HG03460 (cell line): Measurements from ENCODE around the gene ZNF507.

Experiments
- ATAC-seq: cut with Tn5 transposase; IDR thresholded peaks from one replicate; pipeline ENCODE4 v1.9.1; 2021; ENCODE audit not compliant: unreplicated experiment

ZNF507 gene

DNA sequence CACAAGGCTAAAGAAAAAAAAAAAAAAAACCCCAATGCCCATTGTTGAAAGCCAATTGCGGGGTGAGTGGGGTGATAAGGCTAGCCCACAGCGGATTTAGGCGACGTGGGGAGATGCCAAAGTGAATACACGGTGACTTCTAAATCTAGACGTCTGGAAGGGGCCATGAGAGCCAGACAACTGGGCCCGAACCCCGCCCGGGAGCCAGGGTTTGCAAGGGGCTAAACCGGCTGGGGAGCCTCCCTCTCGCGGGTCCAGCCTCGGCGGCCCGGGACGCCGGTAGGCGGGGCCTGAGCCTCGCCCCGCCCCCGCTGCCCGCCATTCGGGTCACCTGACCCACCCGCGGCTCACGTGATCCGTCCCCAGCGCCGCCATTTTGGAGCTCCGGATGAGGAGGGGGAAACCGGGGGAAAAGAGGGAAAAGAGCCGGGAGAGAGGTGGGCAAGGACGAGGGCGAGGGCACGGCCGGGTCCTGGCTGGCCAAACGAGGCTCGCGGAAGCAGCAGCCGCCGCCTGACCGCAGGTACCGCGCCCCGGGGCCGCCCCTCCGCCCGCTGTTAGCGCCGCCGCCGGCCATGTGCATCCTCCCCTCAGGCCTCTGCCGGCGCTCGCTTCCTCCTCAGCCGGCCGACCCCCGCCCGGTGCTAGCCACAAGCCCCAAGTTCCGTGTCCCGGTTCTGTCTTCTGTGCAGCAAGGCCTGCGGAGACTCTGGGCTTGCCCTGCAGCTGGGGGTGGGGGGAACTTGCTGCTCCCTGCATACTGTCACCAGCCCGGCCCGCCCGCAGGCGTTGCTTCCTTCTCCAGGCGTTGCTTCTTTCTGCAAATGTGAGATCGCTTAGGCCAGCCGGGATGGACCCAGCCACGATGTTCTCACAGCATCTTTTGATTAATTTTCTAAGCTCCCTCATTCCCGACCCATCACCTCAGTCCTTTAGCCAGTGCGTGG, at the start of gene ZNF507:
ZNF507 (plus strand) TSS at position 350 of the 947 bp plus-strand sequence. CDS start 7,221 bp downstream, outside the sequence.
- ATAC-seq = peak; percentile 79

DNA sequence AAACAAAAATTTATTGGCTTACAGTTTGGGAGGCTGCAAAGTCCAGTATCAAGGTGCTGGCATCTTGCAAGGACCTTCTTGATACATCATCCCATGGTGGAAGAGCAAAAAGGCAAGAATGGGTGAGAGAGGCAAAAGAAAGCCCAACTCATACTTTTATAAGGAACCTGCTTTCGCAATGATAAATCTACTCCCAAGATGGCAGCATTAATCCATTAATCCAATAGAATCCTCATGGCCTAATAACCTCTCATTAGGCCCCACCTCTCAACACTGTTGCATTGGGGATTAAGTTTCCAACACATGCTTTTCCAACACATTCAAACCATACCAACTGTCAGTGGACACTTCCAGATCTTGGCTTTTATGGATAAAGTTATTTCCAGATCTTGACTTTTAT, 48.7 kb upstream of the ZNF507 start:
- ATAC-seq = no peak

DNA sequence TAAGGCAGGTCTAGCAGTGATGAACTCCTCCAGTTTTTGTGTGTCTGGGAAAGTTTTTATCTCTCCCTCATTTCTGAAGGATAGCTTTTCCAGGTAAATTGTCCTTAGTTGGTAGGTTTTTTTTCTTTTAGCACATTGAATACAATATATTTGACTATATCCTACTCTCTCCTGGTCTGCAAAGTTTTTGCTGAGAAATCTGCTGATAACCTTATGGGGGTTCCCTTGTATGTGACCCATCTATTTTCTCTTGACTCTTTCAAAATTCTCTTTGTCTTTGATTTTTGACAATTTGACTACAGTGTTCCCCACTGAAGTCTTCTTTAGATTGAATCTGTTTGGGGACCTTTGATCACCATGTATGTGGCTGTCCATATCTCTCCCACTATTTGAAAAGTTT, 42.6 kb upstream of the ZNF507 start:
- ATAC-seq = no peak

DNA sequence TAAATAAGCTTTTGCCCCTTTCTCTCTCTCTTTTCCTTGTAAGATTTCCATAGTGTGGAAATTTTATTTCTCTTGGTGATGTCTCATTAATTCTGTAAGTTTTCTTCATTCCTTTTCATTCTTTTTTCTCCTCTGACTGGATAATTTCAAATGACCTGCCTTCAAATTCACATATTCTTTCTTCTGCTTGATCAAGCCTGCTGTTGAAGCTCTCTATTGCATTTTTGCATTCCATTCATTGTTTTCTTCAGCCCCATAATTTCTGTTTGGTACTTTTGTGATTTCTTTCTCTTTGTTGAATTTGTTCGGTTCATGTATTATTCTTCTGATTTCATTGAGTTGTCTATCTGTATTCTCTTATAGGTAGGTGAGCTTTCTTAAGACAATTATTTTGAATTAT, 42.2 kb upstream of the ZNF507 start:
- no peak for ATAC-seq

DNA sequence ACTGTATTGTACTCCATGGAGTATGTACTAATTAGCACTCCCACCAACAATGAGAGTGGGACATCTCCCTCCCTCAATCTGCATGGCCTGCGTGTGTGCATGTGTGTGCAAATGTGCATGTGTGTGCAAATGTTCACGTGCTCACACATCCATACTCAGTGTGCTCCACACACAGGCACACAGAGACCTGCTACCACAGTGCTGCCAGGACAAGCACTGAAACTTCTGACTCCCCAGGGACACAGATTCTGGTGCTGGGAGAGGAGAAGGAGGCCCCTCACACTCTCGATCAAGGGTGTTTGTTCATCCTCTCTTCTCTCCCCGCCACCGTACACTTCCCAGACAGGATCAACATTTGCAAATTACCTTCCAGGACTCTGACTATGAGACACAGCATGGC, 37.8 kb upstream of the ZNF507 start:
- ATAC-seq = no peak

DNA sequence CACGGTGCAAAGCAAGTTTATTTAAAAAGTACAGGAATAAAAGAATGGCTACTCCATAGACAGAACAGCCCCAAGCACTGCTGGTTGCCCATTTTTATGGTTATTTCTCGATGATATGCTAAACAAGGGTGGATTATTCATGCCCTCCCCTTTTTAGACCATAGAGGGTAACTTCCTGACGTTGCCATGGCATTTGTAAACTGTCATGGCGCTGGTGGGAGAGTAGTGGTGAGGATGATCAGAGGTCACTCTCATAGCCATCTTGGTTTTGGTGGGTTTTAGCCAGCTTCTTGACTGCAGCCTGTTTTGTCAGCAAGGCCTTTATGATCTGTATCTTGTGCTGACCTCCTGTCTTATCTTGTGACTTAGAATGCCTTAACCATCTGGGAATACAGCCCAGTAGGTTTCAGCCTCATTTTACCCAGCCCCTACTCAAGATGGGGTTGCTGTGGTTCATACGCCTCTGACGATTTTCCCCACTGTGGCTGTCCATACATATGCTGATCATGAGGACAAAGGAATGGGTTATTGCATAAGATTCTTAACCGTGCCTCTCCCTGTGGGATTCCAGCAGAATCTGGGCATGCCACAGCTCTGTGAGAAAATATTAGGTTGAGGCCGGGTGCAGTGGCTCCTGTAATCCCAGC, 36.9 kb upstream of the ZNF507 start:
- ATAC-seq = no peak

DNA sequence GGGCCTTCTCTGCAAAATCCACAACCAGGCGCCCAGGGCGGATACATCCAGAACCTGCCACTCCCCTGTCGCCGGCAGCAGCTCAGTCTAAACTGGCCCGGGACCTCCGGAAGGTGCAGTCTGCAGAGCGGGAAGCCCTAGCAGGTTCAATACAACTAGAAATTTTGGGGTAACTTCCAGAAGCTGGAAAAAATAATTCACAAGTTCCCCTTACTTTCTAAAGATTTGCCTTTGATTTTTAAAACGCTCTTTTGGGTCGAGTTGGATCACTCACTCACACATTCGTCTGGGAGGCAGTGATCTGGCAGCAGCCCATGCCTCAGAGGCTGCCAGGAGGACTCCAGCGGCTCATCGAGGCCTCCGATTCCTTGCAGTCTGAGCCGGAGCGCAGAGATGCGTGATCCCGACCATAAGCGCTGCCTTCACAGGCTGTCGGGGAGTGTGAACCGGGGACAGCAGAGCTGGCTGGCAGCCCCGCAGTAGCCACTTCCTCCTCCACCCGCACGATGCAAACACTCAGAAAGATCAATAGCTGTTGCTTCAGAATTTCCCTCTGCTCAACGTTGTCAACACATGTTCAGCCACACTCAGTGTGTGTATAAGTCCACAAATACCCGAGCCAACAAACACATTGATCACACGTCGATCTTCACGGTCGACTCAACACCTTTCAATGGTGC, 35.6 kb upstream of the ZNF507 start:
- ATAC-seq = no peak

DNA sequence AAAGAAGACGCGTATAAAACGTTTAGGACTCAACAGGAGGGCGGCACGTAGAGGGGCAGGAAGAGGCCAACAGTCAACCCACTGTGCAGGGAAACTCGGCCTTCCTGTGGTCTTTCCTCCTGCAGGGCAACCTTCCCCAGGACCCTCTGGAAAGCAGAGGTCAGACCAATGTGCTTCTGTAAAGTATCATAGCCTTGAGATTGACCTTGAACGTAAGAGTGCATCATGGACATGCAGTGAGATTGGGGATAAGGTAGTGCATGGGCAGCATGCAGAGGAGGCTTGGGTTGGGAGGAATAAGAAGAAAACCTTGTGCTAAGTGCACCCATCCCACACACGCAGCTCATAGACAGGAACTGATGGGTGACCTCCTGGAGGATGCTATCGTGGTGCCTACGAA, 34.0 kb upstream of the ZNF507 start:
- ATAC-seq = no peak

DNA sequence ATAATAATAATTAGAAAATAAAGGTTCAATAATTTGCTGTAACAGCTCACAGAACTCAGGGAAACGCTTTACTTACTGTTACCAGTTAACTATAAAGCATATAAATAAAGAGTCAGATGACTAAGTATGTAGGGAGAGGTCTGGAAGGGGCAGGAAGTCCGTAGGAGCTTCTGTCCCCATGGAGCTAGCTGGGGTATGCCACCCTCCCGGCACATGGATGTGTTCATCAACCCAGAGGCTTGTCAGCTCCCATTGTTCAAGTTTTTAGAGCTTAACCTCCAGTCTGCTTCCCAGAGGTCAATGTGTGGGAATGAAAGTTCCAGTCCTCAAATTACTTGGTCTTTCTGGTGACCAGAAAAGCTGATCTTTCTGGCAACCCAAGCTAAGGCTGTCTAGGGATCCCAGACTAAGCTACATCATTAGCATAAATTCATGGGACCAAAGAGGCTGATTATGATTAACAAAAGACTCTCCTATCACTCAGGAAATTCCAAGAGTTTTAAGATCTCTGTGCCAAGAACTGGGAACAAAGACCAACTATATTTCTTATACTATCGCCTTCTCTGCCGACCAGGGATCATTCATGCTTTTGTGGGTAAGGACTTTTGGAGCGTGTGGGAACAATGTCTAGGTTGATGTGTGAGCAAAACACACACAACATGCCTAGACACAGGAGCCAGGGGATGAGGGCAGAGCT, 31.7 kb upstream of the ZNF507 start:
- ATAC-seq = no peak

DNA sequence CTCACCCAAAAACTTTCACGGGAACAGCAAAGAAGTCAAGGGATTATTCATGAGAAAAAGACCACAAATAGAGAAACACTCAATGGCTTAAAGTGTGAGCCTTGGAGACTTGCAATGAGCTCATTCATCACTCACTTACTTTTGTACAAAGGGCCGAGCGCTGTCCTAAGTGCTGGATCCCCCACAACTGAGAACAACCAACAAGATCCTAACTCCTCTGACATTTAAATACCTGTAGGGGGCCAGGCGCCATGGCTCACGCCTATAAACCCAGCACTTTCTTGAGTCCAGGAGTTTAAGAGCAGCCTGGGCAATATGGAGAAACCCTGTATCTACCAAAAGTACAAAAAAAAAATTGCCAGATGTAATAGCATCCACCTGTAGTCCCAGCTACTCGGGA, 29.4 kb upstream of the ZNF507 start:
- no peak for ATAC-seq

DNA sequence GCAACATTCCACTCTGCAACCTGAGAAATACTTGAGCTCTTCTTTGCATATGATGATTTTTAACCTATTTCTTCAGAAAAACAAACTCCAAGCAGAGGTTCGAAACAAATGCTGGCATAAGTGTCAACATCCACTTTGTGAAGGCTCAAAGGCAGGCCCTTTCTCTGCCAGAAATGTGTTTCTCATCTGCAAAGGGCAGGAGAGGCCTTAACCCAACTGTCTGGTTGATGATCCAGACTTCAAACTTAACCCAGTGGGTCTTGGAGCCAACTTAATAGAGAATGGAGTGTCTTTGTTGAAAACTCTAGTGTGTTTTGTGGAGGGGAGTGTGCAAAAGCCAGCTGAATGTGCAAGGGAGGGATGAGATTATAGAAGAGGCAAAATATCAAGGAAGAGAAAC, 28.3 kb upstream of the ZNF507 start:
- ATAC-seq = no peak

DNA sequence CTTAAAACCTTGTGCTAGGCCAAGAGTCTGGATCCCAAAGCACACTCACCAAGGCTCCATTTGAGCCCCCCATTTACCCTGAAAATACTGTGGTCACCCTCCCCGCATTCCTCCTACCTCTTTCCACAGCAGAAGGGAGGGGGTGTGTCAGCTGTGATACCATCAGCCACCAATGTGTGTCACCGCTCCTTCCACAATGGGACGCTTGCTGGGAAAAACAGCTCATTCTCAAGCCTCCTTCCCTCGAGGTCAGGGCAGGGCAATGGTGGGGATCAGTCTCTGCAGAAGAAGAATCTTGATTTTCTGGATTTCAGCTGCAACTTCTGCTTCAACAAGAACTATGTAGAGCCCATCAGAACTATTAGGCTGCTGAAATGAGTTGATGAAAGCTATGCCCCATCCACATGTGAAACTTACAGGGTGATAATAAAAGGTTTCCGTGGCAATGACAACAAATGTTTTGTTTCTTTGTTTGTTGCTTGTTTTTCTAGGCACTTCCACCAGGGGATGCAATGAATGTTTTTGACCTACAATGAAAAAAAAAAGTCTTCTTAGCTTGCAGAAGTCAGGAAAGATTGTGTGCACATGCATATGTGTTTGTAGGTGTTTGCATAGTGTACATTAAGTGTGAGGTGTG, 26.4 kb upstream of the ZNF507 start:
- no peak for ATAC-seq

DNA sequence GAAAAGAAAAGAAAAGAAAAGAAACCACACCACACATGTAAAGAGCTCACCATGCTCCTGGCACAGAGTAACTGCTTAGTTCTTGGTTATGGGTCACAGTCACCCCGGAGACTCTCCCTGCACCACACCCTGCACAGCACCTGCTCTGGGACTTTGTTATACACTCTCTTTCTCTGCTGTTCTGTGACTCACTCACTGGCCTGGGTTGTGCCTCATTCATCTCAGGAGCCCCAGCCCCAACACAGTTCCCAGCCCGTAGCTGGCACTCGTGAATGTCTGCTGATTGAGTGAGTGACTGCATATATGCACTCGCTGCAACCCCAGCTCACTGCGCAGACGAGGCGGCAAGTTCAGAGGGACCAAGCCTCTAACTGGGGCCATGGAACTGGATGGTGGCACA, 22.9 kb upstream of the ZNF507 start:
- no peak for ATAC-seq

DNA sequence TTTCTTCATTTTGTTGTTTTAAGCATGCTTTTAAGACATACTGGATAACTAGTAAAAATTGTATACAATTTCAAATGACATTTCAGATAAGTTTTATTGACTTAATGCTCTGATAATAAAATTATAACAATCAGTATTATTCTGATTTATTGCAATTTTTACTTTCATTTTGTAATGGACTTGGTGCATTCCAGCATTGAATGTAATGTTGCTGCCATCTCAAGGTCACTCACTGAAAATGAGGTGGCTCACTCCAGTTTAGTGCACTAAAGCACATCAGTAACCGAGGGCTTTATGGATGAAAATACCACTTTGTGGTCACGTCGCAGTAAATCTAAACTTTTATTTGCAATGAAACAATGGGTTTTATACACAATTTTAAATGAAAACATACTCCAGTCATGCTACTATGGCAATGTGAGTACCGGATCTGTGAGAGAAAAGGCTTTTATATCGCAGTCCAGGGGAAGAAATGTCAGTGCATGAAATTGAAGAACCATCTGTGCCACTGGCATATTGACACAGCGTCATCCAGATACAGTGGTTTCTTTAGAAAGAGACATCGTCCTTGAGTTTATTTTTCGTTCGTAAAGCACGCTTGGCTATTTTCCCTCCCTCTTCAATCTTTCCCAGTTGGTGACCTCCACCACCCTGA, 20.7 kb upstream of the ZNF507 start:
- no peak for ATAC-seq

DNA sequence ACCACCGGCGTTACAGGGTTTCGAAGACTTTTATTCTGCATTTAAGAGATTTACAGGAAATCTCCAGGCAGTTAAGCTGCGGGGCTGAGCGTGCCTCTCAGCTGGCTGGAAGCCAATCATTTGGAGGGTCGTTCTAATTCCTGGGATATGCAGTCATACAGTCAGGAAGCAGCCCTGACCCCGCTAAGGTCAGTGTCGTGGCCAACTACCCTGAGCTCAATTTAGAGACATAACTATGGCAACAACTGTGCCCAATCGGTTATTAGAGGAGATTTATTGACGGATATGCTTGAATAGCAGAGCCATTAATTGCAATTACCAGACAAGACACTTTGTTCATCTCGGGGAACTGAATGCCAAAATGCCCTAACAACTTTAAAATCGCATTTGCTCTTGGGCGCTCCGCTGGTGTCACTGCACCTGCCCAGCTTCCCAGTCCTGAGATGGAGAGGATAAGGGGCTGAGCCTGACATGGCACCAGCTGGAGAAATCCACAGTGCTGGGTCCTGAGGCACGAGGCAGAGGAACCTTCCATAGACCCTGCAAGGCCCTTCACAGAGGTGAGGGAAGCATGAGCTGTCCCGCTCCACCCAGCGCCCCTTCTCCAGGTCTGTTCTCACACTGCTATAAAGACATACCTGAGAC, 15.1 kb upstream of the ZNF507 start:
- ATAC-seq = no peak

DNA sequence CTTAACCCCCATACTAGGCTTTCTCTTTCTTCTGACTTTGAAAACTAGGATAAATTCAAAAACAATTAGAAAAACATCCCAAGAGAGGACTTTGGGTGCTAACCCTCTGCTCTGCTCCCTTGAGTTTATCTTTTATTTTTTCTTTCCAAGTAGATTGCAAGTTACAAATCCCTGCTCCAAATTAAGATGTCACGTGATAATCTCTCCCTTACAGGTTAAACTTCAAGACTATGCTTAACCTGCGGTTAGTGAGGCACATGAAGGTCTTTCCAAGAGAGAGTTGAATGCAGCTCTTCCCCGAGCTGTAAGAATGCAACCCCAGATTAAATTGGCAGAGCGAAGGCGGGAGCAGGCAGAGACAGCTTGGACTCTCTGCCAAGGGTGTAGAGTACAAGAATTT, 12.2 kb upstream of the ZNF507 start:
- ATAC-seq = no peak

DNA sequence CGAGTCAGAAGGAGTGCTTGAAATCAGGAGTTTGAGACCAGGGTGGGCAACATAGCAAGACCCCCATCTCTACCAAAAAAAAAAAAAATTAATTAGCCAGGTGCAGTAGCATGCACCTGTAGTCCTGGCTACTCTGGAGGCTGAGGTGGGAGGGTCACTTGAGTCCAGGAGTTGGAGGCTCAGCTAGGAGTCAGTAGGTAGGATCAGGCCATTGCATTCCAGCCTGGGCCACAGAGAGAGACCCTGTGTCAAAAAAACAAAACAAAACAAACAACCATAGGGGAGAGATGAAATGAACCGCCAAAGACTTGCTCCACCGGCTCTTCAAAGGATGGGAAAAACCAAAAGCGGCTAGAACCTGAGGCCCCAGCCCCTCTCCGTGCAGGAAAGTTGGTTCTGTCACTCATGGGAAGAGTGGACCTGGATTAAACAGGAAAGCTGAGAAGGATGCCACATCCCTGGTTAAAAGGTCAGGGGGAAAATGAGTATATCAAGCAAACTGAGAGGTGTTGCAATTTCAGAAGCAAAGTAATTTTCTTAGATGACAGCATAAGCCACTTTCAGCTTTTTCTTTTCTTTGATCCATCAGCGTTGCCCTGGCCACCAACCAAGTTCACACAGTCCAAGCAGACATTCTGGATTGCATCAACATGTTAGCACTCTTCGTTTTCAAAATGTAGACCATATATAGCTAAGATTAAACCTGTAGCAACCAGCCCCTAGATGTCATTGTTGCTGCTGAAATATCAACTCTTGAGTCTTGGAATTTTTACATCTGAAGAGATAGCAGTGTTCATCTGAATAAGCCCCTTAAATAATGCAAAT, 8.9 kb upstream of the ZNF507 start:
- no peak for ATAC-seq

DNA sequence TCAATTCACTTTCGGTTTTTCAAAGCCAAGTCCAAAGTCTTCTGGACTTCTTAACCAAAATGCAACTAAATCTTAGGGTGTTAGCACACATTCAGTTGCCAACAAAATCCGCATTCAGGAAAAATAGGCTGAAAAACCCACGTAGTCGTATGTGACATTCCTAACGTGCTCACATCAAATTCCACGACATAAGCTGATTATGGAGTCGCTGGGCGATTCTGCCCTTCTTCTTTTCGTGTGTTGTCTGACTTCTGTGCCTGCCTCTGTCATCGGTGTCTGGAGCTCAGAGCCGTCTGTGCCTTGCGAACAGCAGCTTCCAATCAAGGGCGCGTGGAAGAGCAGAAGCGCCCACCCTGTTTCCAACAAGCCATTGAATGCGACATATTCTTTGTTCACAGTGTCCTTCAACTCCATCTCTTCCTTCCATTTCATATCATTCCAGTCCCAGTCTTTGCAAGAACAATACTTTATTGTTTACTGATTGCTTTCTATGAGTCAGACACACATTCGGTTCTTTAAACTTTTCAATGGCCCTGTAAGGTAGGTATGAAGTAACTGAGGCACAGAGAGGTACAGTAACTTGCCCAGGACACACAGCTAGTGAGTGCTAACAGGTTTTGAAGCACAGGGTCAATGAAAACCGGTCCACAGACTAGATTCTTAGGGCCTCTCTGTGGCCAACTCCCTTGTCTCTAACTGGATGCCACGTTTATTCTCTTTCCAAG, 8.2 kb upstream of the ZNF507 start:
- ATAC-seq = no peak
